Ascending aorta (tissue), 2 donors: ENCODE data around the gene INAFM2. TPM values are rescaled to one million over a fixed set of nuclear protein-coding genes. Genes with fewer than 3 reads are reported as not detected.
A peak's percentile ranks its signal among the peaks of the same experiment; 100 is the strongest.

Experiments
- DNase-seq, 2 donors: peaks; one replicate each; pipeline ENCODE4 v3.0.0-alpha.2; 2019; ENCODE audit warnings: low spot score in 2 of 2
- H3K27ac ChIP-seq, 2 donors: fragments of 200-600 bp; sonication (generic); one replicate each; pipeline ENCODE4 v1.5.1; 2016 to 2017; ENCODE audit warnings: mild to moderate bottlenecking in 1 of 2
- H3K27me3 ChIP-seq: fragments of 200-600 bp; sonication (generic); one replicate; pipeline ENCODE4 v1.5.1; 2017
- H3K36me3 ChIP-seq, 2 donors: fragments of 200-600 bp; sonication (generic); one replicate each; pipeline ENCODE4 v1.5.1; 2016
- H3K4me1 ChIP-seq, 2 donors: fragments of 200-600 bp; sonication (generic); one replicate each; pipeline ENCODE4 v1.5.1; 2016 to 2017; ENCODE audit warnings: mild to moderate bottlenecking in 1 of 2
- H3K4me3 ChIP-seq, 2 donors: fragments of 200-600 bp; sonication (generic); one replicate each; pipeline ENCODE4 v1.5.1; 2016 to 2017; ENCODE audit warnings: mild to moderate bottlenecking in 1 of 2
- H3K9me3 ChIP-seq, 2 donors: fragments of 200-600 bp; sonication (generic); one replicate each; pipeline ENCODE4 v1.5.1; 2016
- intact Hi-C: fragments of 100-400 bp; cut with DNase I; formaldehyde crosslinking; loops from one replicate; pipeline ENCODE4 v1.15.1; 2023
- total RNA-seq: library from RNA; depleted of rRNA; stranded (reverse); fragments of >200 nt; gene quantifications from one replicate; pipeline ENCODE4 v1.1.0, GENCODE V29; 2016
- TF ChIP-seq, protein P1 (sequence below), 3 experiments: fragments of 200-600 bp in 2 of 3; fragments of 450-650 bp in 1 of 3; sonication (generic) in 2 of 3; IDR thresholded peaks; one replicate each; pipeline ENCODE4 v1.5.1; 2016 to 2019; ENCODE audit warnings: antibody characterized with exemption in 3 of 3, mild to moderate bottlenecking in 1 of 3, moderate library complexity in 1 of 3

INAFM2 gene
- total RNA-seq, 1 donor from 2014 or later: 69.8 TPM

DNA sequence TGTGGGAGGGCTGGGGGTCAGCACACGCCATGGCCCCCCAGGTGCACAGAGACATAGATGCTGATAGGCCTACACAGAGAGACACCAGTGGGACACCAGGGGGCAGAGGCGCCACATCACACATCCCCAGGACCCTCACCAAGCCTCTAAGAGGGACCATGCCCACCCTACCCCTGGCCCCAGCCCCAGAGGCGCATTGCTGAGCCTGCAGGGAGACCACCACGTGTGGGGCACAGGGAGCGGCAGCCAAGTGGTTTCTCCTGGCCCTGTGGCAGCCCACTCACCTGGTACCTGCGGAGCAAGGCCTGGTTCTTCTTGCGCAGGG, 16.1 kb downstream of the INAFM2 start:
- TF ChIP-seq, protein P1, sequence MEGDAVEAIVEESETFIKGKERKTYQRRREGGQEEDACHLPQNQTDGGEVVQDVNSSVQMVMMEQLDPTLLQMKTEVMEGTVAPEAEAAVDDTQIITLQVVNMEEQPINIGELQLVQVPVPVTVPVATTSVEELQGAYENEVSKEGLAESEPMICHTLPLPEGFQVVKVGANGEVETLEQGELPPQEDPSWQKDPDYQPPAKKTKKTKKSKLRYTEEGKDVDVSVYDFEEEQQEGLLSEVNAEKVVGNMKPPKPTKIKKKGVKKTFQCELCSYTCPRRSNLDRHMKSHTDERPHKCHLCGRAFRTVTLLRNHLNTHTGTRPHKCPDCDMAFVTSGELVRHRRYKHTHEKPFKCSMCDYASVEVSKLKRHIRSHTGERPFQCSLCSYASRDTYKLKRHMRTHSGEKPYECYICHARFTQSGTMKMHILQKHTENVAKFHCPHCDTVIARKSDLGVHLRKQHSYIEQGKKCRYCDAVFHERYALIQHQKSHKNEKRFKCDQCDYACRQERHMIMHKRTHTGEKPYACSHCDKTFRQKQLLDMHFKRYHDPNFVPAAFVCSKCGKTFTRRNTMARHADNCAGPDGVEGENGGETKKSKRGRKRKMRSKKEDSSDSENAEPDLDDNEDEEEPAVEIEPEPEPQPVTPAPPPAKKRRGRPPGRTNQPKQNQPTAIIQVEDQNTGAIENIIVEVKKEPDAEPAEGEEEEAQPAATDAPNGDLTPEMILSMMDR (IDR thresholded peaks at IDR 0.05): no peak
- intact Hi-C loops: loop anchor here (5.0 kb wide), 1 partner anchor 237 kb away; no protein-coding TSS in a partner anchor
- Histone ChIP-seq H3K27ac (peak overlapping the region; percentile 98 to 99), H3K4me1 (peaks cover 59 to 94% of the 10 kb centered on the region in 2 donors), H3K4me3 (peak overlapping the region; percentile 40 to 47), H3K36me3 (peaks cover 0 to 4% of the 10 kb centered on the region in 2 donors), H3K27me3 (no peaks in the 10 kb centered on the region), H3K9me3 (no peaks in the 10 kb centered on the region)
- DNase-seq: no peak

GRCh38 chr15:40340038-40340739, 16.7 kb downstream of the INAFM2 start:
- peaks cover 58 to 88% of the 10 kb centered on the region in 2 donors for H3K4me1 ChIP-seq
- no peaks in the 10 kb centered on the region for H3K9me3 ChIP-seq
- DNase-seq: peak; percentile 67 to 95
- H3K27ac ChIP-seq: peak overlapping the region; percentile 98 to 99
- TF ChIP-seq, protein P1 (IDR thresholded peaks at IDR 0.05): no peak
- no peaks in the 10 kb centered on the region for H3K27me3 ChIP-seq
- intact Hi-C loops: loop anchor here (1.0 to 5.0 kb wide), 3 partner anchors 17 to 227 kb away; partner anchors contain the start of genes CCDC32, INAFM2, IVD and RPUSD2
- H3K4me3 ChIP-seq: peak overlapping the region; percentile 40 to 47
- H3K36me3 ChIP-seq: peaks cover 0 to 2% of the 10 kb centered on the region in 2 donors

- peak within 1 kb of the TSS; percentile 98 to 99 for H3K27ac ChIP-seq
- no peaks in the 10 kb centered on the region for H3K27me3 ChIP-seq
- H3K4me3 ChIP-seq: peak within 1 kb of the TSS; percentile 40 to 47
- H3K36me3 ChIP-seq: no peaks in the 10 kb centered on the region
- H3K4me1 ChIP-seq: peaks cover 56 to 83% of the 10 kb centered on the region in 2 donors
- TF ChIP-seq, protein P1 (IDR thresholded peaks at IDR 0.05): no peak
- H3K9me3 ChIP-seq: no peaks in the 10 kb centered on the region
- DNase-seq: peak; percentile 83 to 96
- intact Hi-C loops: loop anchor here (1.0 to 5.0 kb wide), 3 partner anchors 18 to 226 kb away; partner anchors contain the start of genes CCDC32, INAFM2, IVD and RPUSD2
Measured at GRCh38 chr15:40340740-40341400, 17.4 kb downstream of the INAFM2 start, which contains the start of gene CCDC9B. Gene CCDC9B (minus strand): TSS chr15:40340939. CDS start chr15:40340819, 120 bp downstream.

- Histone ChIP-seq H3K9me3 (no peaks in the 10 kb centered on the region), H3K36me3 (no peaks in the 10 kb centered on the region), H3K27me3 (no peaks in the 10 kb centered on the region), H3K4me1 (peaks cover 39 to 65% of the 10 kb centered on the region in 2 donors), H3K4me3 (no peak overlapping the region), H3K27ac (peak overlapping the region; percentile 98 to 99)
- TF ChIP-seq, protein P1 (IDR thresholded peaks at IDR 0.05): no peak
- no peak for DNase-seq
- intact Hi-C loops: loop anchor here (1.0 to 5.0 kb wide), 3 partner anchors 16 to 225 kb away; partner anchors contain the start of genes CCDC32, DISP2, IVD and RPUSD2
Measured at GRCh38 chr15:40342416-40343320, 19.2 kb downstream of the INAFM2 start.

DNA sequence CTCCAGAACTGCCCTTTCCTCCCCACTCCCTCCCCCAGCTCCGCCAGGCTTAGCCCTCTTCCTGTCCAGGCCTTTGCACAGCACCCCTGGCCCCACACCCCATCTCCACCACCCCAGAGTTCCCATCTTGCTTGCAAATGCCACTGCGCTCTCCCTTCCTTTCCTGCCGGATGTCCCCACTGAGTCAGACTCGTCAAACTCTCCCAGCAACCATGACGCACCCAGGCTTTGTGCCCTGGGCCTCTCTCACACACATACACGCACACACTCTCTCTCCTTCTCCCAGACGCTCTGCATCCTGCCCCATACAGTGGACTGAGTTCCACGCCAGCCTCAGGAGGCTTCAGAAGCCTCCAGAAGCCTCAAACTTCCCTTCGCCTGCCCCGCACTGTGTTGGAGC, 20.0 kb downstream of the INAFM2 start:
- intact Hi-C loops: loop anchor here (1.0 to 5.0 kb wide), 3 partner anchors 15 to 224 kb away; partner anchors contain the start of genes CCDC32, DISP2, IVD and RPUSD2
- DNase-seq: peak in 1 of 2 donors; percentile 89
- Histone ChIP-seq H3K27ac (peak overlapping the region; percentile 98 to 99), H3K9me3 (no peaks in the 10 kb centered on the region), H3K36me3 (no peaks in the 10 kb centered on the region), H3K27me3 (no peaks in the 10 kb centered on the region), H3K4me3 (no peak overlapping the region), H3K4me1 (peaks cover 31 to 56% of the 10 kb centered on the region in 2 donors)
- TF ChIP-seq, protein P1 (IDR thresholded peaks at IDR 0.05): no peak
